Prostate gland (tissue), 2 donors: ENCODE measurements around the gene DLGAP1. TPM values are rescaled to one million over a fixed set of nuclear protein-coding genes. Genes with fewer than 3 reads are reported as not detected.

Source experiments
- DNase-seq: peaks from one replicate; pipeline ENCODE4 v3.0.0-alpha.2; 2019; ENCODE audit warnings: low spot score
- H3K27ac ChIP-seq, 2 donors: fragments of 200-600 bp; sonication (generic); 2 replicates each; pipeline ENCODE4 v1.5.1; 2017 to 2019
- H3K27me3 ChIP-seq: fragments of 200-600 bp; sonication (generic); replicated peaks from 2 replicates; pipeline ENCODE4 v1.5.1; 2019; ENCODE audit not compliant: insufficient read depth
- H3K36me3 ChIP-seq, 2 donors: fragments of 200-600 bp; sonication (generic); 1 replicate in 1 of 2; 2 replicates in 1 of 2; pipeline versions ENCODE4 v1.5.1 to v1.8.1; 2017 to 2019
- H3K4me1 ChIP-seq: fragments of 200-600 bp; sonication (generic); replicated peaks from 2 replicates; pipeline ENCODE4 v1.5.1; 2019
- H3K4me3 ChIP-seq, 2 donors: fragments of 200-600 bp; sonication (generic); 2 replicates each; pipeline ENCODE4 v1.5.1; 2017 to 2019
- H3K9me3 ChIP-seq: fragments of 200-600 bp; sonication (generic); 2 replicates; pipeline ENCODE4 v1.5.1; 2017
- POLR2A ChIP-seq: fragments of 450-650 bp; IDR thresholded peaks from one replicate; pipeline ENCODE4 v1.6.1; 2016; ENCODE audit warnings: antibody characterized with exemption, mild to moderate bottlenecking
- POLR2AphosphoS5 ChIP-seq: sonication (generic); formaldehyde crosslinking; IDR thresholded peaks from one replicate; pipeline ENCODE4 v1.6.1; 2017; ENCODE audit warnings: antibody characterized with exemption
- WGBS: methylation state at CpG from one replicate; pipeline ENCODE4 v1.1.5; 2018; 5-methylcytosine and 5-hydroxymethylcytosine counted together
- intact Hi-C: fragments of 100-400 bp; cut with DNase I; formaldehyde crosslinking; loops from one replicate; pipeline ENCODE4 v1.14.2; 2022
- total RNA-seq, 2 donors: library from RNA; depleted of rRNA; stranded (reverse); fragments of >200 nt; gene quantifications; one replicate each; pipeline ENCODE4 v1.1.0, GENCODE V29; 2016
- TF ChIP-seq, protein P1 (sequence below), 4 experiments: fragments of 200-600 bp in 2 of 4; fragments of 450-650 bp in 2 of 4; sonication (generic) in 2 of 4; IDR thresholded peaks; 1 replicate in 3 of 4; 2 replicates in 1 of 4; pipeline ENCODE4 v1.5.1; 2016 to 2019; ENCODE audit warnings: antibody characterized with exemption in 4 of 4, mild to moderate bottlenecking in 2 of 4, moderate library complexity in 2 of 4

DLGAP1 gene
- total RNA-seq, 2 donors from 2014 or later = 42.2 to 66.7 TPM

DNA sequence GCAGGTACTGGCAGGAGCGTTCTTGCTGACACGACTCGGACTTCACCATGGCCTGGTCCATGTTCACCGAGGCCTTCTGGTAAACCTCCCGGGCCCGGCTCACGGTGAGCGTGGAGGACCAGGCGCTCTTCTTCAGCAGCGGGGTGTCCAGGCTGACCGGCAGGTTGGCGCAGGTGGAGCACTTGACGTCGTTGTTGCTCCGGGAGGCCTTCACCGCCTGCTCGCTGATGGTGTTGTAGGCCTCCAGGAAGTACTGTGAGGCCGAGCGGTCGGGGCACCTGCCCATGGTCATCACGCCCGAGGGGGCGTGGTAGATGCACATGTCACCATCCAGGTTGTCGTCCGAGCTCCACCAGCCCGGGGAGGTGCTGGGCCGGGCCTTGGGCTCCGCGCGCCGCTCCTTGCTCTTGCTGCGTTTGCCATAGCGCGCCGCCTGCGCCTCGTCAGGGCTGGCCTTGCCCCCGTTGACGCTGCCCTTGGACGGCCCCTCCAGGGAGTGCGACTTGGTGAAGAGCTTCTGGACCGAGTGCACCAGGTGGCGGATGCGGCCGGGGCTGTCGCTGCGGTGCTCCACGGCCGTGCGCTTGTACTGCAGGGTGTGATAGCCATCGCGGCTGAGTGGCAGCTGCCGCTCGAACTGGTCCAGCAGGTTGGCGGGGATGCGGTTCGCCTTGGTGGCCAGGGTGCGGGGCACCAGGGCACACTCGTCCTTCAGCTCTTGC lies 575.8 kb downstream of the DLGAP1 start:
- TF ChIP-seq POLR2A (no peak), POLR2AphosphoS5 (no peak)
- TF ChIP-seq, protein P1, sequence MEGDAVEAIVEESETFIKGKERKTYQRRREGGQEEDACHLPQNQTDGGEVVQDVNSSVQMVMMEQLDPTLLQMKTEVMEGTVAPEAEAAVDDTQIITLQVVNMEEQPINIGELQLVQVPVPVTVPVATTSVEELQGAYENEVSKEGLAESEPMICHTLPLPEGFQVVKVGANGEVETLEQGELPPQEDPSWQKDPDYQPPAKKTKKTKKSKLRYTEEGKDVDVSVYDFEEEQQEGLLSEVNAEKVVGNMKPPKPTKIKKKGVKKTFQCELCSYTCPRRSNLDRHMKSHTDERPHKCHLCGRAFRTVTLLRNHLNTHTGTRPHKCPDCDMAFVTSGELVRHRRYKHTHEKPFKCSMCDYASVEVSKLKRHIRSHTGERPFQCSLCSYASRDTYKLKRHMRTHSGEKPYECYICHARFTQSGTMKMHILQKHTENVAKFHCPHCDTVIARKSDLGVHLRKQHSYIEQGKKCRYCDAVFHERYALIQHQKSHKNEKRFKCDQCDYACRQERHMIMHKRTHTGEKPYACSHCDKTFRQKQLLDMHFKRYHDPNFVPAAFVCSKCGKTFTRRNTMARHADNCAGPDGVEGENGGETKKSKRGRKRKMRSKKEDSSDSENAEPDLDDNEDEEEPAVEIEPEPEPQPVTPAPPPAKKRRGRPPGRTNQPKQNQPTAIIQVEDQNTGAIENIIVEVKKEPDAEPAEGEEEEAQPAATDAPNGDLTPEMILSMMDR (IDR thresholded peaks at IDR 0.05) = no peak
- no peaks in the 10 kb centered on the region for H3K36me3 ChIP-seq
- WGBS = 97% methylated on average over 56 of the region's 59 CpGs
- no peak overlapping the region for H3K27ac ChIP-seq
- H3K4me1 ChIP-seq = no peaks in the 10 kb centered on the region
- DNase-seq = no peak
- intact Hi-C loops = loop anchor here (10.0 kb wide), 1 partner anchor 106 kb away; no protein-coding TSS in a partner anchor
- no peaks in the 10 kb centered on the region for H3K9me3 ChIP-seq
- H3K4me3 ChIP-seq = no peak overlapping the region
- H3K27me3 ChIP-seq = no peaks in the 10 kb centered on the region

DNA sequence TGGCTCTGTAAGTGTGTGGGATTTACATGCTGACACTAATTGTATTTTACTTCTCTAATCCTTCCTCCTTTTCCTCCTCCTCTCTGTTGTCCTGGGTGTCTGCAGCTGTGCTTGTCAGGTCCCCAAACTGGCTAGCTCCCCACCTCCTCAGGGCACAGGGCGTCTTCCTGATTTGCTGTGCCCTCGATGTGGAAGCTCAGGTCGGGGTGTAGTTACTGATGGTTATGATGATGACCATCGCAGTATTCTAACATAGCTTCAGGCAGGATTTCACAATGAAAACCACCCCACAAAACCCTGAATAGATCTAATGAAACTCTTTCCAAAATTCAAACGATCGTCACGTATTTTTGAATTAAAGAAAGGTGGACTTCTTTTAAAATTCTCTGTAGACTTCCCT lies 576.7 kb downstream of the DLGAP1 start:
- Histone ChIP-seq H3K4me3 (no peak overlapping the region), H3K4me1 (no peaks in the 10 kb centered on the region), H3K27ac (no peak overlapping the region), H3K27me3 (no peaks in the 10 kb centered on the region), H3K36me3 (no peaks in the 10 kb centered on the region), H3K9me3 (no peaks in the 10 kb centered on the region)
- no peak for TF ChIP-seq POLR2A
- TF ChIP-seq, protein P1 (IDR thresholded peaks at IDR 0.05) = no peak
- no peak for TF ChIP-seq POLR2AphosphoS5
- no peak for DNase-seq
- intact Hi-C loops = loop anchor here (10.0 kb wide), 1 partner anchor 106 kb away; no protein-coding TSS in a partner anchor
- 79% methylated on average over 7 of the region's 7 CpGs for WGBS

DNA sequence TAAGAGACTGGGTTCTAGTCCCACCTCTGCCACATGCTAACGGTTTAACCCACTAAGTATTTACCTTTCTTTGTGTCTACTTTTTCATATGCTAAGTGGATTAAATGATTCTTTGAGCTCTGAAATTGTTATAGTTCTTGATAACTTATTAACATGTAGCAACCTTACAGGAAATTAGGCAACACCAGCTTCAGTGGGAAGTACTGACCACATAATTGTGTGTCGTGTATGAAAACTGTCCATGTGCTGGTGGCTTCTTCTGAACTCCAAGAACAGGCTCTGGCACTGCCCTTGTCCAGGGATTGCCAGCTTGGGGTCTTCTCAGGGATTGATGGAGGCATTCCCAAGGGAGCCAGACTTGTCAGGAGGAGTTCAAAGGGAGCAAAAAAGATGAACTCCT lies 577.4 kb downstream of the DLGAP1 start:
- Histone ChIP-seq H3K27me3 (no peaks in the 10 kb centered on the region), H3K4me3 (no peak overlapping the region), H3K36me3 (no peaks in the 10 kb centered on the region), H3K4me1 (no peaks in the 10 kb centered on the region), H3K9me3 (no peaks in the 10 kb centered on the region), H3K27ac (no peak overlapping the region)
- intact Hi-C loops = loop anchor here (10.0 kb wide), 1 partner anchor 107 kb away; no protein-coding TSS in a partner anchor
- 100% methylated on average over 2 of the region's 2 CpGs for WGBS
- TF ChIP-seq POLR2A (no peak), POLR2AphosphoS5 (no peak)
- TF ChIP-seq, protein P1 (IDR thresholded peaks at IDR 0.05) = no peak
- no peak for DNase-seq

DNA sequence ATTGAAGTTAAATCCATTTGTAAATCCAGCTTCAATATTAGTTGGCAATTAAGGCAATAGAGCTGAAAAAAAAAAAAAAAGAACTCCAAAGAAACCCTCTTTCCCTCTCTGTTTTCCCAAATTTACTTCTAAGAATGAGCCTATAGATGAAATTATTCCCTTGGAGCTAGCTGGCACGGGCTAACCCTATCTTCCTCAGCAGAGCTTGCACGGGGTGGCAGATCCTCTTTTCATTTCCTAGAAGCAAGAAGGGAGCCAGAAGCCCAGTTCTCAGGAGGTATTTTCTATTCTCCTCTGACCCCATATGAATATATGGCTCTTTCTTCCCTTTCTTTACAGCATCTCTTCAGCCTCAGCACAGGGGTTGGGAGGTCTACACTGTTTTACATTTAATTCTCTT lies 579.1 kb downstream of the DLGAP1 start:
- TF ChIP-seq, protein P1 (IDR thresholded peaks at IDR 0.05) = no peak
- TF ChIP-seq POLR2A = no peak
- no peak for TF ChIP-seq POLR2AphosphoS5
- H3K4me3 ChIP-seq = no peak overlapping the region
- H3K4me1 ChIP-seq = no peaks in the 10 kb centered on the region
- intact Hi-C loops = loop anchor here (10.0 kb wide), 1 partner anchor 109 kb away; no protein-coding TSS in a partner anchor
- H3K27ac ChIP-seq = no peak overlapping the region
- H3K27me3 ChIP-seq = no peaks in the 10 kb centered on the region
- no peak for DNase-seq
- no peaks in the 10 kb centered on the region for H3K9me3 ChIP-seq
- WGBS = 65% methylated on average over 2 of the region's 2 CpGs
- H3K36me3 ChIP-seq = no peaks in the 10 kb centered on the region

DNA sequence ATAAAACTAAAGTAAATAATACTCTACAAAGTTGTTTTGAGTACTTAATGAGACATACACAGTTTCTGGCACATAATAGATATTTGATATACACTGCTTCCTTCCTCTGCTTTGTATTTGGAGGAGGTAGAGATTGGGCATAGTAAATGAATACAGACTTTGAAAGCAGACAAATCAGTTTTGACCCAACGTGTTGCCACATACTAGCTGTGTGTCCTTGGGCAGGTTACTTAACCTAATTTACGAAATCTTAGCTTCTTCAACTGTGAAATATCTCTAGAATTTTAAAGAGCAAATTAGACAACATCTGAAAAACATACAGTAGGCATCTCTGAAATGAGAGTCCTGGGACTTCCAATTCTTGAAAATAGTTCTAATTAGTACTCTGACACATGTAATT lies 579.7 kb downstream of the DLGAP1 start:
- TF ChIP-seq POLR2A = no peak
- no peak for TF ChIP-seq POLR2AphosphoS5
- TF ChIP-seq, protein P1 (IDR thresholded peaks at IDR 0.05) = no peak
- intact Hi-C loops = loop anchor here (10.0 kb wide), 1 partner anchor 109 kb away; no protein-coding TSS in a partner anchor
- 54% methylated on average over 2 of the region's 2 CpGs for WGBS
- Histone ChIP-seq H3K36me3 (no peaks in the 10 kb centered on the region), H3K27me3 (no peaks in the 10 kb centered on the region), H3K4me3 (no peak overlapping the region), H3K4me1 (no peaks in the 10 kb centered on the region), H3K9me3 (no peaks in the 10 kb centered on the region), H3K27ac (no peak overlapping the region)
- no peak for DNase-seq
